ENCODE measurements around the gene NCOA7. TPM values are rescaled to one million over a fixed set of nuclear protein-coding genes. Genes with fewer than 3 reads are reported as not detected.
A peak's percentile ranks its signal among the peaks of the same experiment; 100 is the strongest.

NCOA7 gene
- total and polyA plus RNA-seq, 11 donors = 3.8 to 23.1 (median 8.2) TPM

- DNase-seq = no peak
- no peak for ATAC-seq
- intact Hi-C loops (cut with DNase I) = no loop called here
- Histone ChIP-seq H3K36me3 (peaks cover 0 to 6% (median 0%) of the 10 kb centered on the region in 9 donors), H3K4me3 (no peak overlapping the region), H3K4me1 (peaks cover 0 to 62% (median 19%) of the 10 kb centered on the region in 12 donors), H3K9me3 (no peaks in the 10 kb centered on the region), H3K27me3 (no peaks in the 10 kb centered on the region), H3K27ac (no peak overlapping the region)
- TF ChIP-seq CTCF (IDR thresholded peaks at IDR 0.05) (no peak), POLR2A (IDR thresholded peaks at IDR 0.05) (no peak)
These were observed 17.8 kb downstream of the NCOA7 start for GRCh38 chr6:125808591-125808990.

GRCh38 chr6:125809570-125810170, 18.9 kb downstream of the NCOA7 start:
- H3K4me3 ChIP-seq = no peak overlapping the region
- no peaks in the 10 kb centered on the region for H3K9me3 ChIP-seq
- 87 to 94% (median 89%) methylated on average over 3 of the region's 3 CpGs for WGBS, 4 donors
- peaks cover 0 to 6% (median 0%) of the 10 kb centered on the region in 9 donors for H3K36me3 ChIP-seq
- no peaks in the 10 kb centered on the region for H3K27me3 ChIP-seq
- DNase-seq = no peak
- no peak overlapping the region for H3K27ac ChIP-seq
- no peak for ATAC-seq
- TF ChIP-seq POLR2A (IDR thresholded peaks at IDR 0.05) = no peak
- no peak for TF ChIP-seq CTCF (IDR thresholded peaks at IDR 0.05)
- intact Hi-C loops (cut with DNase I) = no loop called here
- H3K4me1 ChIP-seq = peaks cover 0 to 65% (median 20%) of the 10 kb centered on the region in 12 donors

GRCh38 chr6:125810445-125810844, 19.7 kb downstream of the NCOA7 start:
- 92 to 96% (median 95%) methylated on average over 1 of the region's 1 CpG for WGBS, 4 donors
- Histone ChIP-seq H3K9me3 (no peaks in the 10 kb centered on the region), H3K27ac (no peak overlapping the region), H3K4me1 (peaks cover 0 to 72% (median 27%) of the 10 kb centered on the region in 12 donors), H3K4me3 (no peak overlapping the region), H3K36me3 (peaks cover 0 to 4% (median 0%) of the 10 kb centered on the region in 9 donors), H3K27me3 (no peaks in the 10 kb centered on the region)
- no peak for TF ChIP-seq CTCF (IDR thresholded peaks at IDR 0.05)
- TF ChIP-seq POLR2A (IDR thresholded peaks at IDR 0.05) = no peak
- DNase-seq (no peak), ATAC-seq (no peak)
- intact Hi-C loops (cut with DNase I) = no loop called here

- DNase-seq (no peak), ATAC-seq (no peak)
- Histone ChIP-seq H3K36me3 (peaks cover 0 to 4% (median 0%) of the 10 kb centered on the region in 9 donors), H3K27ac (peak overlapping the region in 3 of 12 donors; percentile 9 to 70 (median 58)), H3K27me3 (no peaks in the 10 kb centered on the region), H3K4me1 (peaks cover 0 to 72% (median 30%) of the 10 kb centered on the region in 12 donors), H3K4me3 (no peak overlapping the region), H3K9me3 (no peaks in the 10 kb centered on the region)
- 90 to 95% (median 93%) methylated on average over 5 of the region's 5 CpGs for WGBS, 4 donors
- intact Hi-C loops (cut with DNase I) = no loop called here
- TF ChIP-seq POLR2A (IDR thresholded peaks at IDR 0.05) = no peak
- TF ChIP-seq CTCF (IDR thresholded peaks at IDR 0.05) = no peak
These were observed 20.5 kb downstream of the NCOA7 start for GRCh38 chr6:125811259-125811658.

Measured in heart left ventricle (tissue), 16 donors.